ENCODE measurements around the gene SRC. TPM values are rescaled to one million over a fixed set of nuclear protein-coding genes. Genes with fewer than 3 reads are reported as not detected.

Gene SRC
- total RNA-seq, 2 donors from 2014 or later: 5.4 to 8.3 TPM

- Mint-ChIP-seq H3K27ac (peak overlapping the region in 1 of 2 donors; percentile 62), H3K9me3 (no peaks in the 10 kb centered on the region), H3K36me3 (no peaks in the 10 kb centered on the region)
- DNase-seq (ENCODE audit: low spot score in 2 of 2) (peak in 1 of 2 donors; percentile 51), ATAC-seq (no peak)
Measured at GRCh38 chr20:37390503-37390890, 44.6 kb downstream of the SRC start.

GRCh38 chr20:37390891-37391525 is 45.1 kb downstream of the SRC start:
- Mint-ChIP-seq H3K36me3 (no peaks in the 10 kb centered on the region), H3K9me3 (no peaks in the 10 kb centered on the region), H3K27ac (peak overlapping the region; percentile 60 to 62)
- ATAC-seq (no peak), DNase-seq (ENCODE audit: low spot score in 2 of 2) (no peak)

- ATAC-seq: peak; percentile 47 to 73
- DNase-seq (ENCODE audit: low spot score in 2 of 2): peak in 1 of 2 donors; percentile 40
- H3K36me3 Mint-ChIP-seq: no peaks in the 10 kb centered on the region
Measured at GRCh38 chr20:37392441-37393195, 46.7 kb downstream of the SRC start.

GRCh38 chr20:37393196-37393862 is 47.4 kb downstream of the SRC start:
- no peaks in the 10 kb centered on the region for H3K36me3 Mint-ChIP-seq
- no peak for DNase-seq (ENCODE audit: low spot score in 2 of 2)
- peak overlapping the region in 1 of 2 donors; percentile 36 for H3K27ac Mint-ChIP-seq
- H3K9me3 Mint-ChIP-seq: no peaks in the 10 kb centered on the region
- no peak for ATAC-seq

More at GRCh38 chr20:37392441-37393195, 46.7 kb downstream of the SRC start:
- H3K27ac Mint-ChIP-seq: no peak overlapping the region
- H3K9me3 Mint-ChIP-seq: no peaks in the 10 kb centered on the region

- ATAC-seq (no peak), DNase-seq (ENCODE audit: low spot score in 2 of 2) (no peak)
- Mint-ChIP-seq H3K27ac (peak overlapping the region in 1 of 2 donors; percentile 36), H3K9me3 (no peaks in the 10 kb centered on the region), H3K36me3 (no peaks in the 10 kb centered on the region)
Measured at GRCh38 chr20:37393863-37394542, 48.1 kb downstream of the SRC start.

GRCh38 chr20:37394543-37395409 is 48.8 kb downstream of the SRC start:
- Mint-ChIP-seq H3K27ac (peak overlapping the region in 1 of 2 donors; percentile 36), H3K9me3 (no peaks in the 10 kb centered on the region), H3K36me3 (no peaks in the 10 kb centered on the region)
- no peak for DNase-seq (ENCODE audit: low spot score in 2 of 2)
- no peak for ATAC-seq

- Mint-ChIP-seq H3K9me3 (no peaks in the 10 kb centered on the region), H3K36me3 (no peaks in the 10 kb centered on the region), H3K27ac (peak overlapping the region in 1 of 2 donors; percentile 36)
- ATAC-seq (no peak), DNase-seq (ENCODE audit: low spot score in 2 of 2) (no peak)
Measured at GRCh38 chr20:37395410-37395797, 49.5 kb downstream of the SRC start.

GRCh38 chr20:37395921-37396415 is 50.0 kb downstream of the SRC start:
- Mint-ChIP-seq H3K27ac (no peak overlapping the region), H3K36me3 (no peaks in the 10 kb centered on the region), H3K9me3 (no peaks in the 10 kb centered on the region)
- DNase-seq (ENCODE audit: low spot score in 2 of 2) (no peak), ATAC-seq (no peak)

GRCh38 chr20:37396416-37397075 is 50.6 kb downstream of the SRC start:
- peak overlapping the region in 1 of 2 donors; percentile 64 for H3K27ac Mint-ChIP-seq
- H3K36me3 Mint-ChIP-seq: no peaks in the 10 kb centered on the region
- no peak for ATAC-seq
- DNase-seq (ENCODE audit: low spot score in 2 of 2): no peak
- H3K9me3 Mint-ChIP-seq: no peaks in the 10 kb centered on the region

- no peak for DNase-seq (ENCODE audit: low spot score in 2 of 2)
Measured at GRCh38 chr20:37397076-37397953, 51.4 kb downstream of the SRC start.

GRCh38 chr20:37397954-37398749 is 52.2 kb downstream of the SRC start:
- Mint-ChIP-seq H3K9me3 (no peaks in the 10 kb centered on the region), H3K36me3 (no peaks in the 10 kb centered on the region), H3K27ac (peak overlapping the region in 1 of 2 donors; percentile 65)
- no peak for DNase-seq (ENCODE audit: low spot score in 2 of 2)
- ATAC-seq: no peak

More at GRCh38 chr20:37397076-37397953, 51.4 kb downstream of the SRC start:
- no peak for ATAC-seq
- Mint-ChIP-seq H3K27ac (peak overlapping the region in 1 of 2 donors; percentile 64), H3K36me3 (no peaks in the 10 kb centered on the region), H3K9me3 (no peaks in the 10 kb centered on the region)

GRCh38 chr20:37398750-37399621 is 53.0 kb downstream of the SRC start:
- DNase-seq (ENCODE audit: low spot score in 2 of 2): no peak
- no peaks in the 10 kb centered on the region for H3K9me3 Mint-ChIP-seq
- H3K36me3 Mint-ChIP-seq: no peaks in the 10 kb centered on the region
- peak overlapping the region in 1 of 2 donors; percentile 65 for H3K27ac Mint-ChIP-seq
- ATAC-seq: peak in 1 of 2 donors; percentile 75

GRCh38 chr20:37401282-37401929 is 55.5 kb downstream of the SRC start:
- DNase-seq (ENCODE audit: low spot score in 2 of 2) (no peak), ATAC-seq (no peak)
- Mint-ChIP-seq H3K27ac (no peak overlapping the region), H3K9me3 (no peaks in the 10 kb centered on the region), H3K36me3 (no peaks in the 10 kb centered on the region)
